ENCODE measurements around the gene FBXL12.
A peak's percentile ranks its signal among the peaks of the same experiment; 100 is the strongest.
"Not testable (repeated sequence)": the region's sequence is repeated elsewhere in the genome, so short reads cannot be mapped to it uniquely, and the experiment has no call there.

Gene FBXL12

DNA sequence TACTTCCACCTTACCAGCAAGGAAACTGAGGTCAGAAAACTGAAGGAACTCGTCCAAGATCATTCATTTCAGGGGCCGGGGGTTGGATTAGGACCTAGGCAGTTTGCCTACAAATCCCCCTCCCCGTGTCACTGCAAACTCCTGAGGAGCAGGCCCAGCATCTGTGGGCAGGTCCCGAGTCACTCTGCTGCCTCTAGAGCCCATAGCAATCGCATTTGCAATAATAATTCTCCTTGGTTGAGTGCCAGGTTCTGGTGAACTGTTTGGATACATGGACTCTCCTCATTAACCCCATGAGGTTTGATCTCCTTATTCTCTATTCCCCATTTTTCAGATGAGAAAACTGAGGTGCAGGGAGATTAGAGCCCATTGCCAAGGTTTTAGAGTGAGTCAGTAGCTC is 17.1 kb upstream of the FBXL12 start:
- no peak for DNase-seq

GRCh38 chr19:9835507-9835949 is 16.6 kb upstream of the FBXL12 start:
- DNase-seq: no peak

- peak; percentile 100 for DNase-seq
Measured at GRCh38 chr19:9834726-9835506, 16.0 kb upstream of the FBXL12 start, which contains the start of gene PIN1. PIN1 (plus strand) TSS chr19:9835318; CDS start chr19:9835345, 27 bp downstream.

DNA sequence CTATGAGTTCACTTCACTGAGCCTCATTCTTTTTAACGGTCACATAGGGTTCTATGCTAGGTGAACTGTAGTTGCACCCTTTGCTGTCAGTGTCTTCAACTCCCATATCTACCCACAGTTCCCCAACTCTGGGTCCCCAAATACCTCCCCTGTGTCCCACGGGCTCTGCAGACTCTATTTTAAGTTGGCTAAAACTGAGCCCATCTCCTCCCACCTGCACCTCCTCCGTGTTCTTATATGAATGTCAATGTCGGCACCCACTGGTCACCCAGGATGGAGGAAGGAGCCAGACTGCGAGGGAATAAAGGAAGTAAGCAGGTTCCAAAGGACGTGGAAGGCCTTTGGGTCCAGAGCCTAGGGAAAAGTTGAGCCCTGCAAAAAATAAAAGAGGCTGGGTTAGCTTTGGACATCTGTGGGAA is 15.4 kb upstream of the FBXL12 start:
- DNase-seq: no peak

GRCh38 chr19:9828551-9829063 is 9.7 kb upstream of the FBXL12 start:
- no peak for DNase-seq

DNA sequence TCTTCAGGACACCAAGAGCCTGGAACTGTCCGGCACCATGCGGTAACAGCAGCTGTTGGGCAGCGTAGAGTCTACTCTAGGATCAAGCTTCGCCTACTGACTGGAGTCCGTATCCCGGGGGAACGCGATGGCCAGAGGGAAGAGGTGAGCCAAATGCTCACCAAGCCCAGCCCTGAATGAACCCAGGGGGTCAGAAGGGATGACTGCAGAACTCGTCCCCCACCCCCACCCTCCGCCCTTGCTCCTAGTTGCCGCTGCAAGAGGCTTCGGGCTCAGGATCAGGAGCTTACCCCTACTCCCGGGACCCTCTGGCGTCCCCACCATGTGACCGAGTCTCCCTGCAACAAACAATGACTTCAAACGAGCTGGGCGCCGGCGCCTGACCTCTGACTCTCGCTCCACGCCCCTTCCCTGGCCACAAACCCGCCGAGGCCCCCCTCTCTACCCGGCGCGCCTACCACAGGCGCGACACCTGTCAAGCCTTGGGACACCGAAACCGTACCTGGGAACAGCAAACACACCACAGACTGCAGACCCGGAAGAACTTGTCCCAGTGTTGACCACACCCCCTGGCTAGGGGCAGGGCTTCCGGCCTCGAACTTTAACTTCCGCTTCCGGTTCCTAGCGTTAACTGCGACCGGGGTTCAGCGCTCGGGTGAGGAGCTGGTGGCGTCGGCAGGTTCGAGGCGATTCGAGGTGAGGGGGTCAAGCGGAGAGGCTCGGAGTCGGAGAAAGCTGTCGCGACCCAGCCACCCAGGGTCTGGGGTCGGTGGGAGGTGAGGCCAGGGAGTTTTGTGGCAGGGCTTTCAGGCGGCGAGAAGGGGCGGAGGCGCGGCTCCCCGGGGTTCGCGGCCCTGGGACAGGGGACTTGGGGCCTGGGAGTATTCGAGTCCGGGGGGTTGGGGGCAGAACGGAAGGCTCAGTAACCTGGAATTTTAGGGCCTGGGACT is 8.7 kb upstream of the FBXL12 start, which contains the start of gene UBL5:
TSS of gene UBL5 (plus strand) at position 630 of the 950 bp plus-strand sequence. CDS start 420 bp downstream, outside the sequence.
- DNase-seq: peak; percentile 93

GRCh38 chr19:9823816-9824215 is 4.9 kb upstream of the FBXL12 start:
- DNase-seq: no peak

DNA sequence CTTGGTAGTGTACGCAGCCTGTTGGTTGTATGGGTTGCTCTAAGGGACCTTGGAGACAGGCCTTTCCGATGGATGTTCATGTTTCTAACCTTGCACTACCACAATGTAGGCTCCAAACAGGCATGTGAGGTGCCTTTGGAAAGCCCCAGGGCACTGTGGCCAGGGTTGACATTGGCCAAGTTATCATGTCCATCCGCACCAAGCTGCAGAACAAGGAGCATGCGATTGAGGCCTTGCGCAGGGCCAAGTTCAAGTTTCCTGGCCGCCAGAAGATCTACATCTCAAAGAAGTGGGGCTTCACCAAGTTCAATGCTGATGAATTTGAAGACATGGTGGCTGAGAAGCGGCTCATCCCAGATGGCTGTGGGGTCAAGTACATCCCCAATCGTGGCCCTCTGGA is 1.2 kb upstream of the FBXL12 start:
- DNase-seq: not testable (repeated sequence)

DNA sequence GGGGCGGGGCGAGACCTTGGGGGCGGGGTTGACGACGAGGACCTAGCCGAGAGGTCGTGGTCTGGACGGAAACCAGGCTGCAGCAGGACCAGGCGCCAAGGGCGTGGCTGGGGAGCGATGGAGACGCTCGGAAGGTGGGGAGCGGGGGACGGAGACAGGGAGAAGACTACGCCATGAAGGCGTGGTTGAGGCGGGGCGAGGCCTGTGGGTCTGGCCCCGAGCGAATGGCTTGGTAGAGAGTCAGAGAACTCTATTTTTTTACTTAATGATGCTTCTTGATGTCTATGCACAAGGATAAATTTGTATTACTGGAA is 674 bp upstream of the FBXL12 start:
- DNase-seq: no peak

- DNase-seq: peak; percentile 66
Measured at GRCh38 chr19:9818175-9818733, 625 bp downstream of the FBXL12 start.

DNA sequence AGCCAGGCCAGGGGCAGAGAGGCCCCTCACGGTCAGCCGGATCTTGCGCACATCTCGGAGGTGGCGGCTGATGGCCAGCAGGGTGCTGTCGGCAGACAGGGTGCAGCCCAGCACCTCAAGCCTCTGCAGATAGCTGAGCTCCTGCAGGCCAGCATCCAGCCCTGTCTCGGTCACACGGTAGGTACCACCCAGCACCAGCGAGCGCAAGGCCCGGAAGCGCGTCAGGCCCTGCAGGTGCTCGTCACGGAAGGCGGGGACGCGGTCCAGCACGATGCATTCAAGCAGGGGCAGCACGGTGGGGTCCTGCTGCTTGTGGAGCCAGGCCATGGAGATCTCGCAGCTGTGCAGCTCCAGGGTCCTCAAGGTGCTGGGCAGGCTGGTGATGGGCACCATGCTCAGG is 7.7 kb downstream of the FBXL12 start:
- no peak for DNase-seq

GRCh38 chr19:9808855-9809824 is 9.7 kb downstream of the FBXL12 start:
- peak; percentile 61 for DNase-seq

GRCh38 chr19:9806803-9807202 is 12.1 kb downstream of the FBXL12 start:
- DNase-seq: no peak

DNA sequence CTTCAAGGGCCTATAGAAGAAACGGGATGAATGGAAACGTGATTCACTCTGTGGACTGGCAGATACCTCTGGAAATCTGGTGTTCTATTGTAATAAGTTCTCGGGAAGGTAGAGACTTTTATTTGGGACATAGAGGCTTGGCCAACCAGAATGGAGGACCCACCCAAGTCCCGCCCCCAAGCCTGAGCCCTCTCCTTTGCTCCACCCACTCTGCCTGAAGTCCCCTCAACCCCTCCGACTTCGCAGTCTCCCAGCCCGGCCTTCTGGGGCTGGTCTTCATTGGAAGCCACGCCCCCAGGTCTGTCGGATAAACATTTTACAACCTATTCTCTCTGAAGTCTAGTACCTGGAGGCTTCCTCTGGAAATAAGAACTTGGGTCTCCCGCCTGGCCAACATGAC is 16.9 kb downstream of the FBXL12 start:
- DNase-seq: no peak

- no peak for DNase-seq
Measured at GRCh38 chr19:9799162-9799561, 19.7 kb downstream of the FBXL12 start.

GRCh38 chr19:9797871-9798270 is 21.0 kb downstream of the FBXL12 start:
- DNase-seq: no peak

DNA sequence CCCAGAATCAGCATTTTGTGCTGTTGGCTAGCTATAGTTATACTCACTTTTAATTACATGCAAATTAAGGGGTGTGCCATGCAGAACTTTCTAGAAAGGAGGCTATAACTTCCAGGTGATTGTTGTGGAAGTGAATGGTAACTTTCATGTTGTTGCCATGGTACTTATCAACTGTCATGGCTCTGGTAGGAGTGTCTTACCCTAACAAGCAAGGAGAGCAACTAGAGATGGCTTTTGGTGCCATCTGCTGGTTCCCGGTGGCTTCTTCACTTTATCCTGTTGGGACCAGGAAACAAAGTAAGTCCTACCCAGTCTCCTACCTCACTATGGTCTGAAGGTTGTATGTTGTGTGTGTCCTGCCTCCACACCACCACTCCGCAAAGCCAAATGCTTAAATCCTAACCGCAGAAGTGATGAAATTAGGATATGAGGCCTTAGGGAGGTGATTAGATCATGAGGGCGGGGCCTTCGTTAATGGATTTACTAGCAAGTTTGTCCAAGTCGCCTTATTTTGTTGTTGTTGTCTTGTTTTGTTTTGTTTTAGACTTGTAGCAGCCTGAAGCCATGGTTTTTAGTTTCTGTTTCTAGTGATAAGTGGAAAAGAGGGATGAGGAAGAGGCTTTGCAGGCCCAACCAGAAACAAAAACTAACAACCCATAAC is 22.6 kb downstream of the FBXL12 start:
- peak; percentile 86 for DNase-seq

GRCh38 chr19:9793071-9793591 is 25.7 kb downstream of the FBXL12 start:
- peak; percentile 73 for DNase-seq

- DNase-seq: peak; percentile 100
Measured at GRCh38 chr19:9792206-9793070, 26.4 kb downstream of the FBXL12 start.

Data from CD4-positive, alpha-beta T cell treated with Interleukin-17A for 4 hours (primary cell).